Measurements from ENCODE around the gene CDNF. TPM values are rescaled to one million over a fixed set of nuclear protein-coding genes. Genes with fewer than 3 reads are reported as not detected.

The CDNF gene
- total RNA-seq, 1 experiment from 2014 or later, result 0.69 TPM

DNA sequence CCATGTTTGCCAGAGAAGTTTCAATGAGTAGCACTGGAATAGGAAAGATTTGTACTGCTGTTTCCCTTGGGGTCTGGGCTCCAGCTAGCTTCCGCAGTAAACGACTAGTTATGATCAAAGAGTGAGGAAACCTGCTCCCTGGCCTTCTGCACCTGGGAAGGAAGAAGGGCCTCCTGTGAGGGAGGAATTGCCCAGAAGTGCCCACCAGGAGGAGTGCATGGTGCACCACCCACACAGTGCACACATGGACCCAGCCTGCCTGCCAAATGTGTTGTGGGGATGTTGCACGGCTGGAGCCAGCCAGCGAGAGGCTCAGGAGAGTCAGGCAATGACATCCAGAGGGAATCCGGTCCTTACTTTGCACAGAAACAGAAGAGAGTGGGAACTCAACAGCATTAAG lies 36.1 kb downstream of the CDNF start:
- no peak for DNase-seq (ENCODE audit: extremely low read depth, low read depth)

DNA sequence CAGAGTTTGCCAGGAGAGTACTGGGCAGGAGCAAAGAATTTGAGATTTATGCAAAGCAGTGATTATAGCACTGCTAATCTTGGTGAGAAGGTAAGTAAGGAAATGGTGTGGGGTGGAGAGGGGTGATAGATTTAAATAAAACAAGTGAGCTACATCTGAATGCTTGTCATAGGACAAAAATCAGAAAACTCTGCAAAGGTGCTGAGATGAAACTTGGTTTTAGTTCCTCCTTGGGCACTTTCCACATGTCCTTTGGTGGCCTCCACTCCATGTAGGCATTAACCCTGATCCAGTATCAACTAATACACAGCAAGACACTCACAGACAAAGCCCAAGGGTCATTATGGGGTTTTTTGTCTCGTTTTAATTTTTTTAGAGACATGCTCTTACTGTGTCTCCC lies 37.4 kb downstream of the CDNF start:
- DNase-seq (ENCODE audit: extremely low read depth, low read depth), result no peak

DNA sequence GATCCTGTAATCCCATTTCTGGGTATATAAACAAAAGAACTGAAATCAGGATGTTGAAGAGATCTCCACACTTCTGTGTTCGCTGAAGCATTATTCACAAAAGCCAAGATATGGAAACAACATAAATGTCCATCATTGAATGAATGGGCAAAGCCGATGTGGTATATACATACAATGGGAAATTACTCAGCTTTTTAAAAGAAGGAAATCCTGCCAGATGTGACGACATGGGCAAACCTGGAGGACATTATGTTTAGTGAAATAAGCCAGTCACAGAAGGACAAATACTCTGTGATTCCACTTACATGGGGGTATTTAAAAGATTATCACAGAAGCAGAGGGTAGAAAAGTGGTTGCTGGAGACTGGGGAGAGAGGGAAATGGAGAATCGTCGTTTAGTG lies 39.2 kb downstream of the CDNF start:
- DNase-seq (ENCODE audit: extremely low read depth, low read depth), result no peak

DNA sequence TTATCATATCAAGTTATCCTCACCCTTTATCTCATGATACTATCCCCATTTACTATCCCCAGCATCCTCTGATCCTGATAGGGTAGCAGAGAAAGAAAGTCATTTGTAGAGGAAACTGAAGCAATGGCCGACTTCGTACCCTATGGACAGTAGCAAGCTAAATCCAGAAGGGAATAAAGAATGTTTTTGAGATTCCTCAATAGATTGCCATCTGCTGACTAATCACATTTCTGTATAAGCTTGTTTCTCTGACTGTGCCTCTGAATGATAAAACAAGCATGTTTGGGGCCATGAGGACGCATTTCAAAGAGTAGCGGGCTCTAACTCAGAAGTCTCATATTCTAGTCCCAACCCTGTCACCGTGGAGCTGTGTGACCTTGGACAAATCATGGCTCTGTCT lies 49.9 kb downstream of the CDNF start:
- DNase-seq (ENCODE audit: extremely low read depth, low read depth), result no peak

DNA sequence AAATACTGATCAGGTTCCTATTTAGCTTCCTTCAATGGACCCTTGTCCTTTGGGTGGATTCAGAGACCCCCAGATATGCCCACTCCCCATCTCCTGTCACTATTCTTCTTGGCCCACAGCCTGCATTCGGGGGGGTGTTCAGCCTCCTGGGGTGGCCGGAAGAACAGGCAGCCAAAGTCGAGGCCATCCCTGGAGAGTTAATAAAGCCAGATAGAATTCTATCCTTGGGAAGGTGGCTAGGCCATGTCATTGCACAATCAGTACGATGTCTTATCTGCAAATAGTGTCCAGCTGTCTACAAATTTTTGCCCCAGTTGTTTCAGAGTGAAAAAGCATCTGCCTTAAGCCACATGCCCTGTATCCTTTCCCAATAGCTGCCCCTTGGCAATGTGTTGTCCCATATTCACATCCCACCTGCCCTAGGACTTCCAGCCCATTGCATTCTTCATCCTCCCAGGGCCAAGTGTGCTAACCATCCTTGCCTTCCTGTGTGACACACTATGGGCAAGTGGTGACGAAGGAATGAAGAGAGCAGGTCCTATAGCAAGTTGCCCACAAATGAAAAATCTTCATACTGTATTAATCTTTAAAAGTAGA lies 53.3 kb downstream of the CDNF start:
- no peak for DNase-seq (ENCODE audit: extremely low read depth, low read depth)

DNA sequence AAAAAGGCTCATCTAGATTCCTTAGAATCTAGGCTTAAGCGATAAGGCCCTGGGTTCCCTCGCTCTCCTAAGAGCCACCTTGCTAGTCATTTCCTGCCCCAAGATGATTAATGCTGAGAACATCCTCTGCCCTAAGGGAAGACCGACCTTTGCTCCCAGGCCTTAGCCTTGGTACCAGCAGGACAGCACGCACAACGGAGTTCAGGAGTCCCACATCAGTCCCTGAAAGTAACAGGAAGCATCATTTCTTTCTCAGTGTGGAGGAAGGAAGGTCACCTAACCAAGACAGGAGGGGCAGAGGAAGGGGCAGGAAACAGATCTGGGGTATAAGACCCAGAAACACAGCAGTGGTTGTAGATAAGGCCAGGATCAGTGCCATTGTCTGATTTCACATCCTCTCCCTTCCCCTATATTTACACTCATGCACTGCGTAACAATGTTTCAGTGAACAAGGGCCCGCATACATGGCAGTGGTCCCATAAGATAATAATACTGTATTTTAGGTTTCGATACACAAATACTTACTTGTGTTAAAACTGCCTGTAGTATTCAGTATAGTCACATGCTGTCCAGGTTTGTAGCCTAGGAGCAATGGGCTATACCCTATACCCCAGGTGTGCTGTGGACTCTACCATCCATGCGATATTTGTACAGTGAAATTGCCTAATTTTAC lies 55.0 kb downstream of the CDNF start:
- DNase-seq (ENCODE audit: extremely low read depth, low read depth), result peak; percentile 67

DNA sequence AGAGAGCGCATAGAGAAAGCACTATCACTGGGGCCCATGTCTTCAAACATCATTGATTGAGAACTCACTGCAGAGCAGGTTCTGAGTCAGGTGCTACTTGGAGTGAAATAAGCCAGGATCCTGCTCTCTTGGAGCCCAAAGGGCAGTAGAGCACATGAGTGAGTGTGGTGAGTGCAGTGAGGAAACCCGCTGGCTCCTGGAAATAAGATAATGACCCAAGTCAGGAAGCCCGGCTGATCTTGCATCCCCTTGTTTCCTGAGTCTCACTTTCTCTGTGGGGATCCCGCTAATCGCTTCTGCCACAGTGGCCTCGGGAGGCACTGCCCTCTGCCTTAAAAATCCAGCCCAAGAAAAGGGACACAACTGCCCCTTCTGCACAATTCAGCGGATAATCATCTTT lies 56.1 kb downstream of the CDNF start:
- DNase-seq (ENCODE audit: extremely low read depth, low read depth), result no peak

DNA sequence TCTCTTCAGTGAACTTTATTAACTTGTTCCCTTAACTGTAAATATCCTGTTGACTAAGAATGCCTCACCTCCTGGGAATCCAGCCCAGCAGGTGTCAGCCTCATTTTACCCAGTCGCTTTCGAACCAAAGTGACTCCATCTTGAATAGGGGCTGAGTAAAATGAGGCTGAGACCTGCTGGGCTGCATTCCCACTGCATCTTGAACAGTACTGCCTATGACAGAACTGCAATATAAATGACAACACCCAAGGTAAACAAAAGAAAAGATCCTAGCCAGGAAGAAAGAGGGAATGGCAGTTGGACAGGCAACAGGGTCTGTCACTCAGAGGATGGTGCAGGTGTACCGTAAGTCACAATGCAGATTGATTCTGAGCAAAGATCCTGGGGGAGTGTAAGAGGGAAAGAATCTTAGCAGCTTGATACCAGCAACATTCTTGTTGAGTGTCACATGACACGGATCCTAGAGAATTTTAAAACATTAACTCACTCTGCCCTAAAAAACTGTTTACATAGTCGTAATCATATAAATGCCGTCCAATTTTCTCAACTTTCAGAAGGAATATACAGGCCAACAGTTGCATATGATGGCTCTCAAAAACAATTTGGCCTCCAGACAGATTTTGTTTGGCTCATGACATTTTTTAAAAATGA lies 58.7 kb downstream of the CDNF start:
- no peak for DNase-seq (ENCODE audit: extremely low read depth, low read depth)

DNA sequence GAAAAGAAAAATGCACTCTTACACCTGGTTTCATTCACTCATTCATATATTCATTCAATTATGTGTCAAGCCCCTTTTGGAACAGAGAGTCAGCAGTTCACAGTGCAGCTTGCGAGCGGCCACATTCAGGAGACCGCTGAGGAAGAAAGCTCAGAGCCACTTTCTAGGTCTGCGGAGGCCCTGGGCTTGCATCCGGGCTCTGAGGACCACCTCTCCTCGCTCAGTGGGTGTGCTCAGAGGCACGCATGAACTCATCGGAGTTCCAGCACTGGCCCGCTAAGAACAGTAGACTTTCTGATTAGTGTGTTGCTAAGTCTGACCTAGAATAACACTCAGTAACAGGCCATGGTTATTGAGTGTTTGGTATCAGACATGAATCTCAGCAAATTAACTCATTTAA lies 61.3 kb downstream of the CDNF start:
- no peak for DNase-seq (ENCODE audit: extremely low read depth, low read depth)

DNA sequence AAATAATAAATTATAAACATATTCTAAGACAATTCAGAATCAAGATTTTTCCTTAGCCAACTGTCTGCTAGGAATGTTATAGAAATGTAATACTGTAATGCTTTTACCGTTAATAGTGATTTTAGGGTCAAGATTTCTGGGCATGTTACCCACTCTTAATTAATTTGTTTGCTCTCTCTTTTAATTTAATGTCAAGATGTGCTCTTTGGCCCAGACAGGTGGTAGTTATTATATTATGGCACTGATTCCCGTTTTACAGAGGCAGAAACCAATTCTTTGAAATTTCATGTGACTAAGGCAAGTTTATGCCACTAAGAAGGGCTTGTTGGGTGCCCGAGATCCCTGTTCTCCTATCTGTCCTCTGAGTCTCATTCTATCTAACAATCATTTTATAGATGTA lies 62.2 kb downstream of the CDNF start:
- no peak for DNase-seq (ENCODE audit: extremely low read depth, low read depth)

DNA sequence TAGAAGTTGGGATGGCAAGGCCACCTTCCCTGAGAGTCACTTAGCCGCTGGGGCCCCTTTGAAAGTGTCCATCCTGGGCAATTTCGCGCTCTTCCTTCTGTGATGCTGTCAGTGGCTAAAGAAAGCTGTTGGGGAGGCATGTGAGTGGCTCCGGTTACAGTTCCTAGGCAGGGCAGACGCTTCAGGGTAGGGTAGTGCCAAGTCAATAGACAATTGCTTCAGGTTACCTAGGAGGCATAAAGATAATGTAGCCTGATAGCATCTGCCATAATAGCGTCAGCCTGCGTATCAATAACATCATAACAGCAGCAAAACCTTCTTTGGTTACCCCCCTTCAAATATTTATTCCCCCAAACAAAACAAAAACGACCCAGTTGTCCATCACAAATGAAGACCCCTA lies 63.0 kb downstream of the CDNF start, which contains the start of gene FAM107B:
FAM107B (minus strand) TSS at position 101 of the 400 bp plus-strand sequence. CDS start 234 bp downstream, outside the sequence.
- DNase-seq (ENCODE audit: extremely low read depth, low read depth), result no peak

DNA sequence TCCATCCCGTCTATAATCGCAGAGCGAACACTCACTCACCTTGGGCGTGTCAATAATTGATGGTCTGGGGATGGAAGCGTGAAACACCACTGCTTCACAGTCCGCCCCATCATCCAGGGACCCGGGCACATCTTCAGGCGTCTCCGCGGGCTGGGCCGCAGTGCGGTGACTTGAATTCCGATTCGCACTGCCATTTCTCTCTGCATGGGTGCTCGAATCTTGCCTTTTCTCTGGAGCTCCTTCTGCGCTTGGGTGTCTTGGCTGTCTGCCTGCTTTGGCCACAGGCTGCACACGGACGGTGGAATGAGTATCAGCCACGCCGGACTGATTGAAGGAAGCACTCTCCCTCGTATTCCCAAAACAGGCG lies 63.6 kb downstream of the CDNF start:
- DNase-seq (ENCODE audit: extremely low read depth, low read depth), result no peak

DNA sequence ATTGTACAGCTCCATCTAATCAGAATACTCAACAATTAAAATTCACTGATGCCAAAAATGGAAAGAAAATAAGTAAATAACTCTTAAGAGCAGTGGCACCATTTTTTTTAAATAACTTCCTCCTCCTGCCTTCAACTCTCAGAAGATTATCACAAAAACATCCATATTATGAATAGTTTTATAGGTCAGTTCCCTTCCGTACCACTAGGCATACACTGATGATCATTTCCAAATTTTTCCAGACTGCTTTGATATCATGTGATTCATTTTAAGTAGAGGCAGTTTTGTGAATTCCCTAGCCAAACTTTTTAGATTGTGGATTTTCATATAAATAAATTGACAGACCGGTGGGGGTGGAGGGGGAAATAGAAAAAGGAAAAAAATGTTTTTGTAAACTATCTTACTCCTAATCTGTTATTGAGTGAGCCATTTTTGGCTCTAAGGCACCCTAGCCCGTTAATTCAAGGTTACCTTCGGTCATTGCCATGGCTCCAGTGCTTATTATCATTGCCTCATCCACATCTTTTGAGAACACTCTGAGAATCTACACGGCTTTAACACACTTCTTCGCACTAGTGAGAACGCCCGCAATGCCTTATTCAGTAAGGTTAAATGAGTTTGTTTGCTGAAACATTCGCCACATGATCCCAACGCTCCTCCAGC lies 64.2 kb downstream of the CDNF start:
- no peak for DNase-seq (ENCODE audit: extremely low read depth, low read depth)

DNA sequence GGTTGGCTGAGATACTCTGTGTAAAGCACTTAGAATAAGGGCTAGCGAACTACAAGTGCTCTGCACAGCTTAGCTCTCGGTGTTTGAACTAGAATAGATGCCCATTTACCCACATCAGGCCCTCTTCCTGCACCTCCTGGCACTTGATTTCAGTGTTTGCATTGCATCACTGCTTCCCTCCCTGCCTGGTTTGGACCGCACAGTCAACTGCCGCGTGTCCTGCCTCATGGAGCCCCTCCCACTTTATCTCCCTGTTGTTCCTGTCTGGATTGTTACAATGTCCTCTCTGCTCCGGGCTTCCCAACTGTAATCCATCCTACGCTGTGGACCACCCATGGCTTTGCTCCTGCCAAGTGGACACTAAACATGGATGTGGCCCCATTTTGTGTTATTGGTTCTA lies 65.4 kb downstream of the CDNF start:
- no peak for DNase-seq (ENCODE audit: extremely low read depth, low read depth)

DNA sequence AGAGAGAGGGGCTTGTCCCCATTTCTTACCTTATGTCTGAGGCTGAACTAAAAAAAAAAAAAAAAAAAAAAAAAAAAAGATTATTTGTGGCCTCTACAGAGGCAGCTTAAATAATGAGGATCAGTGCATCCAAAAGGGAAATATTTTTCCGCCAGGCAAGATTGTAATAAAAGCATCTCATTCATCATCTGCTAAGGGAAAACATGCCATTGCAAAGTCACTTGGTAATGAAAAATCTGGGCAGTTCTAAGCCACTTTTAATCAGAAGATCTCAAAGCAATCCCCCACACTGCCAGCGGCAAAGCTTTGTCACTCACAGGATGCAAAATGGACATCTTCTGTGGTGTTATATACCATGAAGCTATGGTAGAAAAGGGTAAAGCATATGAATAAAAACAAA lies 66.9 kb downstream of the CDNF start:
- DNase-seq (ENCODE audit: extremely low read depth, low read depth), result no peak

Other genes with a start within 250 kb of the CDNF start
- gene FAM107B, start 63.1 kb downstream of the CDNF start, total RNA-seq (2014; rRNA removed; shearing (Covaris generic)), result 31.8 and 36.5 TPM in 2 replicates
- gene HSPA14, start 269 bp upstream of the CDNF start, total RNA-seq (2014; rRNA removed; shearing (Covaris generic)), result 19.1 and 20.6 TPM in 2 replicates
- 12.6 and 13.3 TPM in 2 replicates for gene MSANTD7, start 269 bp upstream of the CDNF start, total RNA-seq (2014; rRNA removed; shearing (Covaris generic))
- 13.5 and 16.3 TPM in 2 replicates for gene SUV39H2, start 40.8 kb upstream of the CDNF start, total RNA-seq (2014; rRNA removed; shearing (Covaris generic))
- gene DCLRE1C, start 116.1 kb upstream of the CDNF start, total RNA-seq (2014; rRNA removed; shearing (Covaris generic)), result 7.3 and 8.0 TPM in 2 replicates
- gene MEIG1, start 121.4 kb upstream of the CDNF start, total RNA-seq (2014; rRNA removed; shearing (Covaris generic)), result not detected in 2 replicates
- 0.40 and 1.5 TPM in 2 replicates for gene OLAH, start 205.9 kb upstream of the CDNF start, total RNA-seq (2014; rRNA removed; shearing (Covaris generic))

Measured in NCI-H460 (cell line).